SK-N-SH treated with all-trans-retinoic acid at 6 μM for 48 hours (cell line): ENCODE results near the gene ZNF385B.

Source experiments
- BACH2 ChIP-seq: fragments of 250-450 bp; sonication (Bioruptor Pico); IDR thresholded peaks from 2 replicates; pipeline ENCODE4 v1.9.0; 2021; ENCODE audit warnings: mild to moderate bottlenecking, borderline replicate concordance
- CSDC2 ChIP-seq: fragments of 250-450 bp; sonication (Bioruptor Pico); IDR thresholded peaks from 2 replicates; pipeline ENCODE4 v1.5.0; 2020; ENCODE audit warnings: mild to moderate bottlenecking, moderate library complexity
- ESRRG ChIP-seq: fragments of 250-450 bp; sonication (Bioruptor Pico); IDR thresholded peaks from 2 replicates; pipeline ENCODE4 v1.6.1; 2021; ENCODE audit warnings: mild to moderate bottlenecking
- GLIS3 ChIP-seq: fragments of 250-450 bp; sonication (Bioruptor Pico); IDR thresholded peaks from 2 replicates; pipeline ENCODE4 v1.5.0; 2020; ENCODE audit warnings: mild to moderate bottlenecking, moderate library complexity
- ZC3H10 ChIP-seq: fragments of 250-450 bp; sonication (Bioruptor Pico); IDR thresholded peaks from 2 replicates; pipeline ENCODE4 v1.5.1; 2021; ENCODE audit warnings: mild to moderate bottlenecking, moderate library complexity
- ZFP30 ChIP-seq: fragments of 450-650 bp; formaldehyde crosslinking; IDR thresholded peaks from 2 replicates; pipeline ENCODE4 v1.5.0; 2022; ENCODE audit warnings: mild to moderate bottlenecking, moderate library complexity
- ZNF565 ChIP-seq: fragments of 450-650 bp; formaldehyde crosslinking; conservative IDR thresholded peaks from 2 replicates; pipeline ENCODE4 v1.5.0; 2020; ENCODE audit warnings: low read depth, mild to moderate bottlenecking, moderate library complexity
- ZNF70 ChIP-seq: fragments of 450-650 bp; formaldehyde crosslinking; IDR thresholded peaks from 2 replicates; pipeline ENCODE4 v1.5.0; 2020; ENCODE audit warnings: mild to moderate bottlenecking, moderate library complexity
- TF ChIP-seq, protein P1 (sequence below): fragments of 250-450 bp; sonication (Bioruptor Pico); IDR thresholded peaks from 2 replicates; pipeline ENCODE4 v1.8.0; 2021; ENCODE audit warnings: low read depth, mild to moderate bottlenecking, moderate library complexity, borderline replicate concordance
- TF ChIP-seq, protein P2 (sequence below): fragments of 250-450 bp; sonication (Bioruptor Pico); IDR thresholded peaks from 2 replicates; pipeline ENCODE4 v1.8.0; 2020; ENCODE audit warnings: mild to moderate bottlenecking, moderate library complexity, borderline replicate concordance

DNA sequence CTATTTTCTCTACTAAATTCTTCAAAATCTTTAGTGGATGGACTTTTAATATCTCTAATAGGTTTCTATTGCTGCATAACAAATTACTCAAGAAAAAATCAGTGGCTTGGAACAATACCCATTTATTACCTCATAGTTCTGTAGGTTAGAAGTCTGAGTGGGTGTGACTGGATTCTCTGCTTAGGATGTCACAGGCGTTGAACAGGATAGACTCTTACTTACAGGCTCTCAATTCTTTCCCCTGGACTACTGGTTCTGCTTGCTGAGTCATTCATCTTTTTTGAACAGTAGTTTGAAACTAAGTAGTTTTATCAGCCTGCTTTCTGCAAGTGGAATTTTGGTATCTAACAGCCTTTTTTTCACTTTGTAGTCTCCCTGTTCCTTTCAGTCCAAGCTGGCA is 265.4 kb downstream of the ZNF385B start:
- no peak for TF ChIP-seq ZC3H10
- TF ChIP-seq ESRRG (CRISPR knock-in tag), result no peak
- TF ChIP-seq, protein P1, sequence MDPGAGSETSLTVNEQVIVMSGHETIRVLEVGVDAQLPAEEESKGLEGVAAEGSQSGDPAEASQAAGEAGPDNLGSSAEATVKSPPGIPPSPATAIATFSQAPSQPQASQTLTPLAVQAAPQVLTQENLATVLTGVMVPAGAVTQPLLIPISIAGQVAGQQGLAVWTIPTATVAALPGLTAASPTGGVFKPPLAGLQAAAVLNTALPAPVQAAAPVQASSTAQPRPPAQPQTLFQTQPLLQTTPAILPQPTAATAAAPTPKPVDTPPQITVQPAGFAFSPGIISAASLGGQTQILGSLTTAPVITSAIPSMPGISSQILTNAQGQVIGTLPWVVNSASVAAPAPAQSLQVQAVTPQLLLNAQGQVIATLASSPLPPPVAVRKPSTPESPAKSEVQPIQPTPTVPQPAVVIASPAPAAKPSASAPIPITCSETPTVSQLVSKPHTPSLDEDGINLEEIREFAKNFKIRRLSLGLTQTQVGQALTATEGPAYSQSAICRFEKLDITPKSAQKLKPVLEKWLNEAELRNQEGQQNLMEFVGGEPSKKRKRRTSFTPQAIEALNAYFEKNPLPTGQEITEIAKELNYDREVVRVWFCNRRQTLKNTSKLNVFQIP, result no peak
- no peak for TF ChIP-seq ZFP30 (CRISPR knock-in tag)
- TF ChIP-seq CSDC2 (CRISPR knock-in tag), result no peak
- no peak for TF ChIP-seq ZNF565
- no peak for TF ChIP-seq ZNF70
- TF ChIP-seq BACH2 (CRISPR knock-in tag), result no peak
- no peak for TF ChIP-seq GLIS3 (CRISPR knock-in tag)
- TF ChIP-seq, protein P2, sequence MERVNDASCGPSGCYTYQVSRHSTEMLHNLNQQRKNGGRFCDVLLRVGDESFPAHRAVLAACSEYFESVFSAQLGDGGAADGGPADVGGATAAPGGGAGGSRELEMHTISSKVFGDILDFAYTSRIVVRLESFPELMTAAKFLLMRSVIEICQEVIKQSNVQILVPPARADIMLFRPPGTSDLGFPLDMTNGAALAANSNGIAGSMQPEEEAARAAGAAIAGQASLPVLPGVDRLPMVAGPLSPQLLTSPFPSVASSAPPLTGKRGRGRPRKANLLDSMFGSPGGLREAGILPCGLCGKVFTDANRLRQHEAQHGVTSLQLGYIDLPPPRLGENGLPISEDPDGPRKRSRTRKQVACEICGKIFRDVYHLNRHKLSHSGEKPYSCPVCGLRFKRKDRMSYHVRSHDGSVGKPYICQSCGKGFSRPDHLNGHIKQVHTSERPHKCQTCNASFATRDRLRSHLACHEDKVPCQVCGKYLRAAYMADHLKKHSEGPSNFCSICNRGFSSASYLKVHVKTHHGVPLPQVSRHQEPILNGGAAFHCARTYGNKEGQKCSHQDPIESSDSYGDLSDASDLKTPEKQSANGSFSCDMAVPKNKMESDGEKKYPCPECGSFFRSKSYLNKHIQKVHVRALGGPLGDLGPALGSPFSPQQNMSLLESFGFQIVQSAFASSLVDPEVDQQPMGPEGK, result no peak
